ENCODE results near the gene ANTXRL. TPM values are rescaled to one million over a fixed set of nuclear protein-coding genes. Genes with fewer than 3 reads are reported as not detected.

The ANTXRL gene
- total and polyA plus RNA-seq, 2 experiments from 2014 or later = not detected

GRCh38 chr10:46305986-46306385 lies 19.2 kb downstream of the ANTXRL start (continued):
- no peak for TF ChIP-seq CTCF (conservative IDR thresholded peaks at IDR 0.05; ENCODE audit: low read depth in 2 of 2)

GRCh38 chr10:46306516-46307184 lies 19.9 kb downstream of the ANTXRL start:
- DNase-seq (ENCODE audit: low spot score) = no peak
- no peaks in the 10 kb centered on the region for H4K20me1 ChIP-seq (replicated peaks; ENCODE audit: insufficient read depth)
- Mint-ChIP-seq H3K4me3 (no peak overlapping the region), H3K36me3 (ENCODE audit: low read depth) (no peaks in the 10 kb centered on the region), H3K27ac (no peak overlapping the region), H3K9me3 (no peaks in the 10 kb centered on the region), H3K4me1 (peaks cover 2% of the 10 kb centered on the region; the same call in 2 of the 3 replicates), H3K27me3 (ENCODE audit: insufficient read depth, low read depth, poor library complexity) (peaks cover 5% of the 10 kb centered on the region)
- no peak overlapping the region for H3K4me3 ChIP-seq
- H3K27me3 ChIP-seq (ENCODE audit: insufficient read depth) = no peaks in the 10 kb centered on the region
- no peak for ATAC-seq
- no peaks in the 10 kb centered on the region for H3K36me3 ChIP-seq (ENCODE audit: insufficient read depth)
- H3K4me2 ChIP-seq = no peak overlapping the region
- no peaks in the 10 kb centered on the region for H3K9me2 ChIP-seq (ENCODE audit: insufficient read depth)
- H2AFZ ChIP-seq = no peak overlapping the region
- TF ChIP-seq NANOG (IDR thresholded peaks at IDR 0.05; ENCODE audit: borderline replicate concordance) (no peak), ZNF114 (CRISPR knock-in tag; IDR thresholded peaks at IDR 0.05) (no peak)
- no peaks in the 10 kb centered on the region for H3K79me2 ChIP-seq (replicated peaks; ENCODE audit: insufficient read depth)
- no peak overlapping the region for H3K27ac ChIP-seq (ENCODE audit: low read depth)
- no peaks in the 10 kb centered on the region for H3K4me1 ChIP-seq (ENCODE audit: insufficient read depth)
- no peaks in the 10 kb centered on the region for H3F3A ChIP-seq (replicated peaks; ENCODE audit: low read depth)

- no peaks in the 10 kb centered on the region for H3K9me3 Mint-ChIP-seq
- Histone ChIP-seq H3K4me1 (ENCODE audit: insufficient read depth) (no peaks in the 10 kb centered on the region), H3F3A (replicated peaks; ENCODE audit: low read depth) (no peaks in the 10 kb centered on the region), H3K36me3 (ENCODE audit: insufficient read depth) (no peaks in the 10 kb centered on the region), H4K20me1 (replicated peaks; ENCODE audit: insufficient read depth) (no peaks in the 10 kb centered on the region), H3K27me3 (ENCODE audit: insufficient read depth) (no peaks in the 10 kb centered on the region), H3K4me2 (no peak overlapping the region), H3K27ac (ENCODE audit: low read depth) (no peak overlapping the region), H3K9me2 (ENCODE audit: insufficient read depth) (no peaks in the 10 kb centered on the region), H3K79me2 (replicated peaks; ENCODE audit: insufficient read depth) (no peaks in the 10 kb centered on the region), H3K4me3 (no peak overlapping the region), H2AFZ (no peak overlapping the region)
- H3K36me3 Mint-ChIP-seq (ENCODE audit: low read depth) = no peaks in the 10 kb centered on the region
- no peak overlapping the region for H3K4me3 Mint-ChIP-seq
- ATAC-seq (no peak), DNase-seq (ENCODE audit: low spot score) (no peak)
- H3K27ac Mint-ChIP-seq = no peak overlapping the region
- peaks cover 5% of the 10 kb centered on the region for H3K27me3 Mint-ChIP-seq (ENCODE audit: insufficient read depth, low read depth, poor library complexity)
- peaks cover 2% of the 10 kb centered on the region; the same call in 2 of the 3 replicates for H3K4me1 Mint-ChIP-seq
- TF ChIP-seq ETS1 (IDR thresholded peaks at IDR 0.05) = no peak
- TF ChIP-seq EZH2phosphoT487 (IDR thresholded peaks at IDR 0.05; ENCODE audit: unreplicated experiment) = no peak
- no peak for TF ChIP-seq JUNB (IDR thresholded peaks at IDR 0.05; ENCODE audit: unreplicated experiment)
- no peak for TF ChIP-seq ZNF462 (CRISPR knock-in tag; IDR thresholded peaks at IDR 0.05)
- no peak for TF ChIP-seq ZNF114 (CRISPR knock-in tag; IDR thresholded peaks at IDR 0.05)
- no peak for TF ChIP-seq CREB1 (CRISPR knock-in tag; IDR thresholded peaks at IDR 0.05; ENCODE audit: low read depth)
- TF ChIP-seq EZH2 (IDR thresholded peaks at IDR 0.05; ENCODE audit: low read depth, unreplicated experiment) = no peak
Observed at GRCh38 chr10:46307281-46308112, 20.7 kb downstream of the ANTXRL start.

Data from GM23338 (cell line).